Right lobe of liver (tissue), 4 donors: ENCODE results near the gene DPM1.

ENCODE experiments used
- CTCF ChIP-seq, 4 donors: fragments of 200-600 bp in 3 of 4; fragments of 450-650 bp in 1 of 4; IDR thresholded peaks; one replicate each; pipeline versions ENCODE4 v1.5.1 to v1.8.0; 2016 to 2022; ENCODE audit warnings: antibody characterized with exemption in 4 of 4, mild to moderate bottlenecking in 2 of 4
- POLR2A ChIP-seq: fragments of 450-650 bp; IDR thresholded peaks from one replicate; pipeline ENCODE4 v1.6.1; 2017; ENCODE audit warnings: antibody characterized with exemption, mild to moderate bottlenecking
- donor health status: DM: no; HTN: no; CAD: no.
- donor health status: DM: no; HTN: no; CAD: no.
- donor health status: DM: no; HTN: yes; CAD: no.

GRCh38 chr20:50928469-50928868 lies 29.9 kb downstream of the DPM1 start:
- TF ChIP-seq CTCF (IDR thresholded peaks at IDR 0.05) = no peak
- TF ChIP-seq POLR2A = no peak
